ENCODE measurements around the gene CBR3.
"Not testable (repeated sequence)": the region's sequence is repeated elsewhere in the genome, so short reads cannot be mapped to it uniquely, and the experiment has no call there.

The CBR3 gene

GRCh38 chr21:36134803-36135390, at the start of gene CBR3:
Gene CBR3, plus strand, starts transcription at chr21:36135079. Its CDS starts 114 bp downstream, at chr21:36135193.
- Mint-ChIP-seq H3K27me3 (no peaks in the 10 kb centered on the region), H3K9me3 (no peaks in the 10 kb centered on the region), H3K36me3 (peaks cover 1 to 6% of the 10 kb centered on the region in 2 donors), H3K4me1 (peaks cover 16 to 37% of the 10 kb centered on the region in 2 donors), H3K4me3 (peak within 1 kb of the TSS; percentile 88 to 91), H3K27ac (peak within 1 kb of the TSS; percentile 88)
- ATAC-seq (replicated peaks), result peak; percentile 50 to 55
- DNase-seq, result peak; percentile 36

DNA sequence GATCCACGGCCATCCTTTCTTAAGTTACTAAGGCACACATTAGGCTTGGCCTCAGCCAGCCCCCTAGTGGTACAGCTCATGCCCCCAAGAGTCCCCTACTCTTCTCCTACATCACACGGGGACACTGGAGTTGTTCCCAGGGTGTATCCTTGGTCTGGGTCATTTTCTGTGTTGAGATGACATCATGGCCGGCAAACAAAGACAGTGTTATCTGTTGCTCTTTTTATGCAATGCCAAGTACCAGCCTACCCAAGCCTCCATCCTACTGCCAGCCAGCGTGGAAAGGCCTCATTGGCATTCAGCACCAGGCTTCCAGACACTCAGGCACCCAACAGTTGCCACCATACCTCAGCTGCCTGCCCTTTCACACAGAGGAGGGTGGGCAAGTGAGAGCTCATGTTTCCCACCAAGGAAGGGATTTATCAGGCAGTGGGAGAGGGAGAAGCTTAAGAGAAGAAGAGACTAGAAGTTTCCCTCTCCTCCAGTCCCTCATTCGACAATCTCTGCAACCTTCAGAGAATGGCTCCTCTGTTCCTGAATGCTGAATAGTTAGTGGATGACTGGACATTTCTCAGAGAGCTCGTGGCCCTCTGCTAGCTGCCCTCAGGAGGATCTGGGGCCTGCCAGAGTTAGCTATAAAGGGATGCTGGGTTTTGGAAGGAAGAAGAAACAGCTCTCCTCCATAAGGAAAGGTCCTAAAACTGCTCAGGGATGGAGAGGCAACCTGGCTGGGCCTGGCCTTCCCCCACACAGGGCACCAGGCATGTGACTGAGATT, 47.3 kb upstream of the CBR3 start:
- Mint-ChIP-seq H3K4me3 (no peak overlapping the region), H3K4me1 (no peaks in the 10 kb centered on the region), H3K27ac (no peak overlapping the region), H3K27me3 (no peaks in the 10 kb centered on the region), H3K9me3 (peaks cover 0 to 2% of the 10 kb centered on the region in 2 donors), H3K36me3 (no peaks in the 10 kb centered on the region)
- DNase-seq, result no peak
- ATAC-seq (replicated peaks), result no peak

GRCh38 chr21:36089946-36090345, 44.9 kb upstream of the CBR3 start:
- Mint-ChIP-seq H3K36me3 (peaks cover 6 to 12% of the 10 kb centered on the region in 2 donors), H3K9me3 (peaks cover 7 to 11% of the 10 kb centered on the region in 2 donors), H3K27ac (no peak overlapping the region), H3K4me1 (no peaks in the 10 kb centered on the region), H3K27me3 (peaks cover 0 to 6% of the 10 kb centered on the region in 2 donors), H3K4me3 (no peak overlapping the region)
- ATAC-seq (replicated peaks), result no peak
- DNase-seq, result no peak

DNA sequence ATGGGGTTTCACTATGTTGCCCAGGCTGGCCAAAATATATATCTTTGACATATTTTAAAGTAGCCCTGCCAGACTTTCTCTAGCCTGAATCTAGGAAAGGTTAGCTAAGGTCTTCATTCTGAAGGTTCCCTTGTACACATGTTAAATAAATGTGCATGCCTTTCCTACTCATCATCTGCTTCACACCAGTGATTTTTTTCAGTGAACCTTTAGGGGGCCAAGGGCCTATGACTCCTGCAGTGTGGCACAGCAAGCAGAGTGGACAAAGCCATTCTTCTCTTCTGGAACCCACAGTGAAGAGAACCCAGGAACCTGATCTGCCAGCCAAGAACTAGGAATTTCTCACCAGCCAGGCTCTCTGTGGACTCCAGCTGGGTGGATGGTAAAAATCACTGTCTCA, 42.2 kb upstream of the CBR3 start:
- ATAC-seq (replicated peaks), result no peak
- H3K4me3 Mint-ChIP-seq, result no peak overlapping the region
- peaks cover 6 to 12% of the 10 kb centered on the region in 2 donors for H3K36me3 Mint-ChIP-seq
- H3K27me3 Mint-ChIP-seq, result peaks cover 0 to 6% of the 10 kb centered on the region in 2 donors
- no peak overlapping the region for H3K27ac Mint-ChIP-seq
- DNase-seq, result no peak
- peaks cover 7 to 10% of the 10 kb centered on the region in 2 donors for H3K9me3 Mint-ChIP-seq
- H3K4me1 Mint-ChIP-seq, result peaks cover 2 to 9% of the 10 kb centered on the region in 2 donors

DNA sequence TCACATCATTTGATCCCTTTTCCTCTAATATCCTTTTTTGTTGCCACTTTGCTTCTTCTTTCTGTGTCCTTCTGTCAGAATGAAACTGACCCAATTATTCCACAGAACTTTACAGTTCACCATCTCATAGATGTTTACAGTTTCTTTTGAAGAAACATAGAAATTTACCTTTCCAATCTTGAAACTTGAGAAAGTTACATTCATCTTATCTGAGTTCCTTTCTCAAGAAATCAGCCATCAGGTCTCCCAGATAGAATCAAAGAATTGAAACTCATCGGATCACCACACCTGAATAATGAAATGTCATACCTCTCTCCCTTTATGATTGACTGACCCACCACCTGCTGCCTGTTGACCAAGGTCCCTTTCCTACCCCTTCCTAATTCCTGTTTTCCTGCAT, 41.4 kb upstream of the CBR3 start:
- H3K36me3 Mint-ChIP-seq, result peaks cover 6 to 12% of the 10 kb centered on the region in 2 donors
- H3K9me3 Mint-ChIP-seq, result peaks cover 7 to 10% of the 10 kb centered on the region in 2 donors
- no peak overlapping the region for H3K4me3 Mint-ChIP-seq
- ATAC-seq (replicated peaks) (no peak), DNase-seq (no peak)
- H3K4me1 Mint-ChIP-seq, result peaks cover 10 to 17% of the 10 kb centered on the region in 2 donors
- H3K27me3 Mint-ChIP-seq, result peaks cover 0 to 6% of the 10 kb centered on the region in 2 donors
- H3K27ac Mint-ChIP-seq, result no peak overlapping the region

DNA sequence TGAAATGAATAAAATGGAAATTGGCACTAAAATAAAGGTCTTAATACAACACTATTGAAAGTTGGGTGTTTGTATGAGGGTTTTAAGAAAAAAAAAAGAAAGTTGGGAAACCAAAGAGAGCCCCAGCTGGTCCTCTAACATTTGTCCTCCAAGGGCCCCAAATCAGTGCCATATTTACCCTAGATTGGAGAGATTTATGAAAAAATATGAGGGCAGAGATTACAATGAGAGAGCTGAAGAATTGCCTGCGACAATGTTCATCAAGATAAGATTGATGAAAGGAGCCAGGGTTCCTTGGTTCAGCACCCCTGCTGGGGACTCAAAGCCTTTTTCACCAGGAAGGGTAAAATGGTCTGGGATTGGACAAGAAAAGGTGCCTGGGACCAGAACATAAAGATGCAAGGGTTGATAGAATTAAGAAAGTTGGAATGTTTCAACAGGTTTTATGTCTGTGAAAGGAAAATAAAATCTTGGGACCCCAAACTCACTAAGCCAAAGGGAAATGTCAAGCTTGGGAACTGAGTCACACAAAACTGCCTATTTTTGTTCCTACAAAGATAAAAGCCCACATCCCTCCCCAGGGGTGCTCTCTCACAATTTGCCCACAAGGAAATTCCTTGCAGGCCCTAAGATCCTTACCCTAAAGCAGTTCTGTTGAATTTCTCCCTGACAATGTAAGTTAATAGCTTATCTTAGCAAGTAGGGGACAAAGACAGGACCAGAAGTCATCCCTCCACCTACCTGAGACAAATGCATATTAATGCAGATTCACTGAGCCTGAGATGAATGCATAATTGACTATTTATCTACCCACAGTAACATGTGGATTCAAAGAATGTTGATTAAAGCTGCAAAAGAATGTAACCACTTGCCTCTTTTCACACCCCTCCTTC, 38.2 kb upstream of the CBR3 start:
- Mint-ChIP-seq H3K9me3 (peaks cover 7 to 10% of the 10 kb centered on the region in 2 donors), H3K36me3 (peaks cover 6 to 12% of the 10 kb centered on the region in 2 donors), H3K27me3 (peaks cover 0 to 6% of the 10 kb centered on the region in 2 donors), H3K4me1 (peaks cover 10 to 19% of the 10 kb centered on the region in 2 donors), H3K4me3 (no peak overlapping the region), H3K27ac (no peak overlapping the region)
- DNase-seq (no peak), ATAC-seq (replicated peaks) (no peak)

GRCh38 chr21:36097427-36098181, 37.3 kb upstream of the CBR3 start:
- H3K4me3 Mint-ChIP-seq, result no peak overlapping the region
- peaks cover 7 to 10% of the 10 kb centered on the region in 2 donors for H3K9me3 Mint-ChIP-seq
- peak; percentile 98 to 99 for ATAC-seq (replicated peaks)
- H3K27ac Mint-ChIP-seq, result peak overlapping the region; percentile 66
- H3K4me1 Mint-ChIP-seq, result peaks cover 10 to 19% of the 10 kb centered on the region in 2 donors
- H3K36me3 Mint-ChIP-seq, result peaks cover 6 to 12% of the 10 kb centered on the region in 2 donors
- peaks cover 0 to 6% of the 10 kb centered on the region in 2 donors for H3K27me3 Mint-ChIP-seq
- peak; percentile 27 for DNase-seq

GRCh38 chr21:36098182-36098532, 36.7 kb upstream of the CBR3 start:
- Mint-ChIP-seq H3K4me1 (peaks cover 10 to 19% of the 10 kb centered on the region in 2 donors), H3K27ac (peak overlapping the region; percentile 31), H3K27me3 (peaks cover 0 to 6% of the 10 kb centered on the region in 2 donors), H3K9me3 (peaks cover 7% of the 10 kb centered on the region in 2 donors), H3K4me3 (no peak overlapping the region), H3K36me3 (peaks cover 6 to 7% of the 10 kb centered on the region in 2 donors)
- no peak for DNase-seq
- no peak for ATAC-seq (replicated peaks)

DNA sequence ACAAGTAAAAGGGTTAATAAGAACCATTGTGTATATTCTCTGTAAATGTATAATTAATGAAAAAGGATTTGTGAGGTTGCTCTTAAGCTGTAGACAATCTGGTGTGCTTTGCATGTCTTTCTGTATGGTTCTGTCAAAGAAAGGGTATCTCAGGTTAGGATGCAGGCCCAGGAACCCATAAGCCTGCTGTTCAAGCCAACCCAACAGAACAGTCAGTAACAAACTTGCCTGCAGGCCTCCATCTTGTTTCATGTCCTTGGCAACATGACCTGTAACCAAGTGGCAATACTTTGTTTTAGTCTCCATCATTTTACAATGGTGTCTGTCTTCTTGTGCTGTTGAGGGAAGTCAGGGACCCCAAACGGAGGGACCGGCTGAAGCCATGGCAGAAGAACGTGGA, 35.9 kb upstream of the CBR3 start:
- ATAC-seq (replicated peaks), result no peak
- Mint-ChIP-seq H3K9me3 (peaks cover 0 to 1% of the 10 kb centered on the region in 2 donors), H3K4me1 (peaks cover 10 to 20% of the 10 kb centered on the region in 2 donors), H3K4me3 (no peak overlapping the region), H3K27ac (no peak overlapping the region), H3K36me3 (no peaks in the 10 kb centered on the region), H3K27me3 (no peaks in the 10 kb centered on the region)
- no peak for DNase-seq

DNA sequence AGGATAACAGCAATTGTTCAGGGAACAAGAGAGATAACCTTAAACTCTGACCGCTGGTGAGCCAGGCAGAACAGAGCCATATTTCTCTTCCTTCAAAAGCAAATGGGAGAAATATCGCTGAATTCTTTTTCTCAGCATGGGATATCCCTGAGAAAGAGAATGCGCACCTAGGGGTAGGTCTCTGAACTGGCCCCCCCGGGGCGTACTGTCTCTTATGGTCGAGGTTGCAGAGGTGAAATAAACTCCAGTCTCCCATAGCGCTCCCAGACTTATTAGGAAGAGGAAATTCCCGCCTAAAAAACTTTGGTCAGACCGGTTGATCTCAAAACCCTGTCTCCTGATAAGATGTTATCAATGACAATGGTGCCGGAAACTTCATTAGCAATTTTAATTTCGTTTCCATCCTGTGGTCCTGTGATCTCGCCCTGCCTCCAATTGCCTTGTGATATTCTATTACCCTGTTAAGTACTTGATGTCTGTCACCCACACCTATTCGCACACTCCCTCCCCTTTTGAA, 35.1 kb upstream of the CBR3 start:
- not testable (repeated sequence) for H3K27me3 Mint-ChIP-seq; H3K9me3 Mint-ChIP-seq; DNase-seq; H3K27ac Mint-ChIP-seq; H3K4me3 Mint-ChIP-seq; ATAC-seq (replicated peaks); H3K36me3 Mint-ChIP-seq
- H3K4me1 Mint-ChIP-seq, result peaks cover 12 to 28% of the 10 kb centered on the region in 2 donors

GRCh38 chr21:36100971-36101641, 33.8 kb upstream of the CBR3 start:
- Mint-ChIP-seq H3K4me3 (no peak overlapping the region), H3K27me3 (peaks cover 12 to 16% of the 10 kb centered on the region in 2 donors), H3K4me1 (peaks cover 13 to 33% of the 10 kb centered on the region in 2 donors), H3K27ac (no peak overlapping the region), H3K9me3 (no peaks in the 10 kb centered on the region), H3K36me3 (no peaks in the 10 kb centered on the region)
- ATAC-seq (replicated peaks) (no peak), DNase-seq (no peak)

DNA sequence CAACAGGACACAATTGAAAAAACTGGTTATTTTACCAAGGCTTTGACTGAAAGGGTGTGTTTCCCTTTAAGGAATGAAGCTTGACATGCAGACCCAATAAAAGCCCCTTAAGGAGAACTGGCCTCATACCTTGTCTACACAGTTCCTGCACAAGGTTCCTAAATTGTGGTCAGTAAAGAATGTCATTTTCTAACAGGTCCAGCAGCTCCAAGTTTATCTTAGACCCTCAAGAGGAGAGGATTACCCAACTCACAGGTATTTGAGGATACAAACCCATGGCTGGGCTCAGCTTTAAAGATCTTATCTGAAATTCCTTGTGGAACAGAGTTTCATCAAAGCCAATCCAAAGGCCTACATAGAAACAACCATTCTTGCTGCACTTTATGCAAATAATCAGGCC, 31.4 kb upstream of the CBR3 start:
- peaks cover 3 to 17% of the 10 kb centered on the region in 2 donors for H3K4me1 Mint-ChIP-seq
- no peak overlapping the region for H3K27ac Mint-ChIP-seq
- ATAC-seq (replicated peaks), result no peak
- no peak overlapping the region for H3K4me3 Mint-ChIP-seq
- no peak for DNase-seq
- no peaks in the 10 kb centered on the region for H3K36me3 Mint-ChIP-seq
- H3K9me3 Mint-ChIP-seq, result no peaks in the 10 kb centered on the region
- peaks cover 24 to 28% of the 10 kb centered on the region in 2 donors for H3K27me3 Mint-ChIP-seq
